Right lobe of liver (tissue), 6 donors: ENCODE measurements around the gene FLNB. TPM values are rescaled to one million over a fixed set of nuclear protein-coding genes. Genes with fewer than 3 reads are reported as not detected.

Source experiments
- ATAC-seq, 4 donors: fragments of 200-7000 bp; cut with Tn5 transposase; one replicate each; pipeline ENCODE4 v1.9.1; 2020; ENCODE audit warnings: mild to moderate bottlenecking in 4 of 4, moderate library complexity in 4 of 4
- DNase-seq, 3 donors: peaks; one replicate each; pipeline ENCODE4 v3.0.0-alpha.2; 2020
- H3K27ac ChIP-seq, 3 donors: fragments of 200-600 bp; one replicate each; pipeline ENCODE4 v1.8.0; 2022
- H3K27me3 ChIP-seq, 2 donors: fragments of 200-600 bp; one replicate each; pipeline ENCODE4 v1.8.0; 2022
- H3K36me3 ChIP-seq, 4 donors: fragments of 200-600 bp; sonication (generic) in 1 of 4; one replicate each; pipeline versions ENCODE4 v1.5.1 to v1.8.0; 2017 to 2022; ENCODE audit warnings: control low read depth in 1 of 4
- H3K4me1 ChIP-seq, 4 donors: fragments of 200-600 bp; sonication (generic) in 1 of 4; one replicate each; pipeline versions ENCODE4 v1.5.1 to v1.8.0; 2017 to 2022; ENCODE audit warnings: control low read depth in 1 of 4
- H3K4me3 ChIP-seq, 3 donors: fragments of 200-600 bp; one replicate each; pipeline ENCODE4 v1.8.0; 2022
- H3K9me3 ChIP-seq, 4 donors: fragments of 200-600 bp; sonication (generic) in 1 of 4; one replicate each; pipeline versions ENCODE4 v1.5.1 to v1.8.0; 2017 to 2022; ENCODE audit warnings: control low read depth in 1 of 4
- POLR2A ChIP-seq: fragments of 450-650 bp; IDR thresholded peaks from one replicate; pipeline ENCODE4 v1.6.1; 2017; ENCODE audit warnings: antibody characterized with exemption, mild to moderate bottlenecking
- WGBS: methylation state at CpG from one replicate; pipeline ENCODE4 v1.1.6; 2018; ENCODE audit warnings: low coverage, low lambda C conversion rate; ENCODE audit not compliant: insufficient coverage; ENCODE audit errors: missing lambda C conversion rate; 5-methylcytosine and 5-hydroxymethylcytosine counted together
- intact Hi-C, 2 donors: fragments of 100-400 bp; cut with DNase I; formaldehyde crosslinking; loops; one replicate each; pipeline versions ENCODE4 v1.11.2 to v1.14.1; 2022
- total RNA-seq, 6 experiments: library from RNA; depleted of rRNA in 2 of 6; stranded (reverse); fragments of >200 nt in 2 of 6; fragmentation: NEBNext Ultra II Directional in 3 of 6; extraction: Animal tissue kit (Norgen Biotek cat#: 25700) in 3 of 6; gene quantifications; one replicate each; pipeline versions ENCODE4 v1.1.0 to v1.2.4, GENCODE V29; 2016 to 2023
- TF ChIP-seq, protein P1 (sequence below), 4 donors: fragments of 200-600 bp in 3 of 4; fragments of 450-650 bp in 1 of 4; IDR thresholded peaks; one replicate each; pipeline versions ENCODE4 v1.5.1 to v1.8.0; 2016 to 2022; ENCODE audit warnings: antibody characterized with exemption in 4 of 4, mild to moderate bottlenecking in 2 of 4
- donor health status: DM: no; HTN: yes; CAD: no.
- donor health status: DM: no; HTN: no; CAD: no.
- donor health status: DM: no; HTN: no; CAD: no.
- donor health status: DM: no; HTN: yes; CAD: no.
- donor health status: DM: no; HTN: yes; CAD: no.

Gene FLNB
- total RNA-seq, 6 experiments from 2014 or later: 48.4 to 109 (median 97.8) TPM

DNA sequence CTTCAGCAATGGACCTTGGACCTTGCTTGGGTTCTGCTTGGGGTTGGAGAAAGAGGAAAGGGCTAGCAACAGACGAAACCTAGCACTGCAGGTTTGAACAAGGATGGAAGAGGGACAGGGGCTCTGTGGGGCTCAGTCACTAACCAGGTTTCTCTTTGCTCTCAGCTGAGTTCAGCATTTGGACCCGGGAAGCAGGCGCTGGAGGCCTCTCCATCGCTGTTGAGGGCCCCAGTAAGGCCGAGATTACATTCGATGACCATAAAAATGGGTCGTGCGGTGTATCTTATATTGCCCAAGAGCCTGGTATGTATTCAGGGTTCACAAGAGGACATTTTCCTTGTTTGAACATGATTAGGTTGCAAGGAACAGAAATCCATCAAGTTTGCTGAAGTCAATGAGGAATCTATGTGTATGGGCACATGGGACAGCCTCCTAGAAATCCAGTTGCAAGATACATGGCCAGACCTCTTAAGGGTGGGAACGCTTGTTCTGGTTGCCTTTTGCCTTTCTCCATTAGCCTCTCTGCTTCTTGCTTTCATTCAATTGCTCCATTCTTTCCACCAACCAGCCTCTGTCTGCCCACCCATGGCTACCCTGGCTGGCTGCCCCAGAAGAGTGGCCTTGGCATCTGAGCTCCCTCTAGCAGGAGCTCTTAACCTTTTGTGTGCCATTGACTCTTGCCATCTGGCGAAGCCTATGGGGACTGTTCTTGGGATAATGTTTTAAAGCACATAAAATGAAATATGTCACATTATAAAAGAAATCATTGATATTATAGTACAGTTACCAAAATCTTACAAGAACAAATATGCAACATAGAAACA is 146.6 kb downstream of the FLNB start:
- H3K27me3 ChIP-seq: no peaks in the 10 kb centered on the region
- H3K4me1 ChIP-seq: peaks cover 0 to 20% (median 2%) of the 10 kb centered on the region in 4 donors
- H3K36me3 ChIP-seq: peaks cover 0 to 72% (median 20%) of the 10 kb centered on the region in 4 donors
- TF ChIP-seq, protein P1, sequence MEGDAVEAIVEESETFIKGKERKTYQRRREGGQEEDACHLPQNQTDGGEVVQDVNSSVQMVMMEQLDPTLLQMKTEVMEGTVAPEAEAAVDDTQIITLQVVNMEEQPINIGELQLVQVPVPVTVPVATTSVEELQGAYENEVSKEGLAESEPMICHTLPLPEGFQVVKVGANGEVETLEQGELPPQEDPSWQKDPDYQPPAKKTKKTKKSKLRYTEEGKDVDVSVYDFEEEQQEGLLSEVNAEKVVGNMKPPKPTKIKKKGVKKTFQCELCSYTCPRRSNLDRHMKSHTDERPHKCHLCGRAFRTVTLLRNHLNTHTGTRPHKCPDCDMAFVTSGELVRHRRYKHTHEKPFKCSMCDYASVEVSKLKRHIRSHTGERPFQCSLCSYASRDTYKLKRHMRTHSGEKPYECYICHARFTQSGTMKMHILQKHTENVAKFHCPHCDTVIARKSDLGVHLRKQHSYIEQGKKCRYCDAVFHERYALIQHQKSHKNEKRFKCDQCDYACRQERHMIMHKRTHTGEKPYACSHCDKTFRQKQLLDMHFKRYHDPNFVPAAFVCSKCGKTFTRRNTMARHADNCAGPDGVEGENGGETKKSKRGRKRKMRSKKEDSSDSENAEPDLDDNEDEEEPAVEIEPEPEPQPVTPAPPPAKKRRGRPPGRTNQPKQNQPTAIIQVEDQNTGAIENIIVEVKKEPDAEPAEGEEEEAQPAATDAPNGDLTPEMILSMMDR (IDR thresholded peaks at IDR 0.05): no peak
- no peak for TF ChIP-seq POLR2A
- ATAC-seq (peak in 3 of 4 donors; percentile 31 to 49 (median 35)), DNase-seq (no peak)
- no peak overlapping the region for H3K4me3 ChIP-seq
- intact Hi-C loops: no loop called here
- peak overlapping the region in 1 of 3 donors; percentile 27 for H3K27ac ChIP-seq
- WGBS: 33% methylated on average over 8 of the region's 10 CpGs
- no peaks in the 10 kb centered on the region for H3K9me3 ChIP-seq

DNA sequence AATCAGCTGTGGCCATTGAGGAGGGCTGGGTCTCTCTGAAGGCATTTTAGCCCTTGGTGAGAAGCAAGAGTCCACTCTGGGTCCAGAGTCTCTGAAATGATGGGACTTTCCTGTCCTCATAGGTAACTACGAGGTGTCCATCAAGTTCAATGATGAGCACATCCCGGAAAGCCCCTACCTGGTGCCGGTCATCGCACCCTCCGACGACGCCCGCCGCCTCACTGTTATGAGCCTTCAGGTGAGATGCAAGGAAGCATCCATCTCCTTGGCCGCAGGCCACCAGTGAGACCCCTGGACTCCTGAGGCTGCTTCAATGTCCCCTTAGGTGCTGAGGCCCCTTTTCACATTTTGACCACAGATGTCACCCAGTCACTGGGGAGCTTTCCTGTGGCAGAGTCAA is 147.6 kb downstream of the FLNB start:
- no peak overlapping the region for H3K27ac ChIP-seq
- no peaks in the 10 kb centered on the region for H3K9me3 ChIP-seq
- no peak for DNase-seq
- WGBS: 40% methylated on average over 2 of the region's 10 CpGs
- peaks cover 0 to 10% (median 0%) of the 10 kb centered on the region in 4 donors for H3K4me1 ChIP-seq
- H3K4me3 ChIP-seq: no peak overlapping the region
- H3K27me3 ChIP-seq: no peaks in the 10 kb centered on the region
- peaks cover 2 to 72% (median 20%) of the 10 kb centered on the region in 4 donors for H3K36me3 ChIP-seq
- TF ChIP-seq, protein P1 (IDR thresholded peaks at IDR 0.05): no peak
- TF ChIP-seq POLR2A: no peak
- ATAC-seq: peak in 1 of 4 donors; percentile 43
- intact Hi-C loops: no loop called here

DNA sequence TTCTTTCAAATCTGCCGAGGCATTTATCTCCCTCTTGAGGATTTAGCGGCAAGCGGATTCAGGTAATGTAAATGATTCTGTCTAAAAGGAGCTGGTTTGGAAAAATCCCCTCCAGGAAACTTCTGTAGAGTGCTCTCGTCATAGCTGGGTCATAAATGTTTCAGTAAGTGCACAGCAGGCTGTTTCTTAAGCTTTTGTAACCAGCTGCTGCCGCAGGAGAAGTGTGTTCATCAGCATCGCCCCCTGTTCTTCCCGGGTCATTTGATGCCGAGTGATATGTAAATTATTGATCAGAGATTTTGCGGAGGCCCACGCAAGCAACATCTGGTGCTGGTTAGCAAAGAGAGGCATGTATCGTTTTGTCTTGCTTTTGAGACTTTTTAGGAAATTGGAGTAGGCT is 149.5 kb downstream of the FLNB start:
- no peak for DNase-seq
- no peak overlapping the region for H3K4me3 ChIP-seq
- H3K27me3 ChIP-seq: no peaks in the 10 kb centered on the region
- H3K9me3 ChIP-seq: no peaks in the 10 kb centered on the region
- H3K4me1 ChIP-seq: peaks cover 0 to 24% (median 6%) of the 10 kb centered on the region in 4 donors
- WGBS: 87% methylated on average over 6 of the region's 11 CpGs
- H3K27ac ChIP-seq: no peak overlapping the region
- TF ChIP-seq, protein P1 (IDR thresholded peaks at IDR 0.05): no peak
- TF ChIP-seq POLR2A: no peak
- intact Hi-C loops: no loop called here
- ATAC-seq: no peak
- H3K36me3 ChIP-seq: peaks cover 2 to 70% (median 20%) of the 10 kb centered on the region in 4 donors

DNA sequence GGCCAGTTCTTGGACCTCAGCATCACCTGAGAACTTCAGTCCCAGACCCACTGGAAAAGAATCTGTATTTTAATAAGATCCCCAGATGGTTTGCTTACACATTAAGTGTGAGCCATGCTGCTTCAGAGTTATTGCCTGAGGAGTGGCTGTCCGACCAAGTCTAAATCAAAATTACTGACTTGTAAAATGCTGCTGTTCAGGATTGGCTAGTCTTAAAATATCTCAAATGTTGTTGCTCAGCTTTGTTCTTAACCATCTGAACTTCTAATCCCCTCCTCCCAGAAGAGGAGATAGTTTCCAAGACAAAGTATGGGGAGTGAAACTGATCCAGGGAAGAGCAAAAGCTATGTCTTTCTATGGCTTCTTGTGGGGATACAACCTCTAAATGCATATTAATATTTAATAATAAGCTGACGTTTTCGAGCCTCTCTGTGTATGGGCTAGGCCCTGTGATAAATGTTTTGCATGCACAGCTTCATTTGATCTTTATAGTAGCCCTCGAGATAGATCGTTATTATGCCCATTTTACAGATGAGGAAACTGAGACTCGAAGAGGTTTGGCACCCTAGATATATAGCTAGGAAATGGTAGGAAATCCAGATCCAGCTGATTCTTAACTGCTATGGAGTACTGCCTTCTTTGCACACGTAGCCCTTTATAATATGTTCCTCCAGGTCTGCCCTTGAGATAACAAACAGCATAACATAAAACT is 150.4 kb downstream of the FLNB start:
- peaks cover 0 to 32% (median 10%) of the 10 kb centered on the region in 4 donors for H3K4me1 ChIP-seq
- H3K4me3 ChIP-seq: no peak overlapping the region
- ATAC-seq (no peak), DNase-seq (no peak)
- H3K27me3 ChIP-seq: no peaks in the 10 kb centered on the region
- no peak overlapping the region for H3K27ac ChIP-seq
- peaks cover 2 to 62% (median 20%) of the 10 kb centered on the region in 4 donors for H3K36me3 ChIP-seq
- TF ChIP-seq POLR2A: no peak
- TF ChIP-seq, protein P1 (IDR thresholded peaks at IDR 0.05): no peak
- no peaks in the 10 kb centered on the region for H3K9me3 ChIP-seq
- WGBS: 85% methylated on average over 7 of the region's 7 CpGs
- intact Hi-C loops: no loop called here
